ENCODE data around the gene PFDN2.
A peak's percentile ranks its signal among the peaks of the same experiment; 100 is the strongest.

The PFDN2 gene

DNA sequence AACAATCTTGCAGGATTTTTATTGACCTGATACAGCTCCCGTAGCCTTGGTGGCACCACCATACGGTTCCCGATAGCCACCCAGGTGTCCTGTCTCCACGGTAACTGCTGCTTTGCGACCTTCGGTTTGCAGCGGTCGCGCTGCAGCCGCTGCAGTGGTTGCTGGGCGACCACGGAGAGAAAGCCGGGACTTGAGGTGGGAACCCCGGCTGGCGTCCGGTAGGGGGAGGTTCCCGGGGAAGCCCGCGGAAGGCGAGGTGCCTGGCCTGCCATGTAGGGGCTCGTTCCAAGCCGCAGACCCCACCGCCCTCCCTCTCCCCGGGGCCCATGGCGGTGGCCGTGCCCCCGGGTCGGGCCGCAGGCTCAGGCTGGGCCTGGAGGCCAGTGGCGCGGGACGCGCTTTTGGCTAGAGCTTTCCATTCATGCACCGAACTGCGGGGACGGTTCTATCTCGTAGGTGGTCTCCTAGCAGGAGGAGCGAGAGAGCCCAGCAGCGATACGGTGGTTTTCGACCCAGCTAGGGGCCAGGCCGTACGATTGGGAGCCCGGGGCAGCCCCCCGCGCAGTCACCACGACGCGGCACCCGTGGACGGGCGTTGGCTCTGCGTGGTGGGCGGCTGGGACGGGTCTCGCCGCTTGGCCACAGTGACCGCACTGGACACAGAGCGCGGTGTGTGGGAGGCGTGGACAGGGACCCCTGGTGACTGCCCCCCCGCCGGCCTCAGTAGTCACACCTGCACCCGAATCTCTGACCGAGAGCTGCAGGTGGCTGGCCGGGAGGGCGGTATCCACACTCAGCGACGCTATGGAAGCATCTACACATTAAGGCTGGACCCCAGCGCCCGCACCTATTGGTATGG lies 19.4 kb downstream of the PFDN2 start, which contains the start of gene KLHDC9:
TSS of gene KLHDC9 (plus strand) at position 152 of the 859 bp plus-strand sequence. CDS start at position 327, 175 bp downstream.
- DNase-seq, result peak; percentile 75

DNA sequence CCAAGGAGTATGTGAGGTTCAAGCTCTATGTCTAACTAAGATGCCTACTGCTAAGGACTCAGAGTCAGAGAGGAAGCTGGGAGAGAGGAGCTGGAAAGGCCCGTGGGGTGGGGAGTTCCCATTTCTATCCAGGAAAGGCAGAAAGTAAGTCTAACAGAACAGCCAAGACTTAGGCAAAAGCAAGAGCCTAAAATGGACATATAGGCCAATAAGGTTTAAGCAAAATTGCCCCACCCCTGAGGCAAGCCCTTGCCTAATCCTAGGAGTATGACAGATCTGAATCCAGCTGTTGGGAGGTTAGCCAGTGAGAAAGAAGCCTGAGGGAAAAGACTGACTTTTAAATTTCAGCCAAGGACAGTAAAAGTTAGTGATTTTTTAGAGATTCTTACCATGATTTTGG lies 21.3 kb downstream of the PFDN2 start:
- DNase-seq, result no peak

DNA sequence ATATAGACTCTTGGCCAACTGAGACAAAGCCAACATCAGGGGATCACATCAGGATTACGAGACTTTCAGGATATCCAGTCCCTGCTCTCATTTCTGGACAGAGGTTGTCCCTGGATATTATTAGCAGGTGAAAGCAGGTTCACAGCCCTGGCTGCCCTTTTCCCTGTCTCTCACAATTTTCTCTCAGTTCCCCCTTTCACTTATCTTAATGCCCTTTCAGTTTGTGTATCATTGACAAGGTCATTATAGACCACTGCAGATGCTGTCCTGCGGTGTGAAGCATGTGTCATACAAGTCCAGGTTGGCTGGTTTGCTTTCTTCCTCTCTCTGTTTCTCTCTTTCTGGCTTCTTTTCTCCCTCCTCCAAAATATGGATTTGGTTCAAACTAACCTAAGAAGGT lies 21.8 kb downstream of the PFDN2 start:
- no peak for DNase-seq

DNA sequence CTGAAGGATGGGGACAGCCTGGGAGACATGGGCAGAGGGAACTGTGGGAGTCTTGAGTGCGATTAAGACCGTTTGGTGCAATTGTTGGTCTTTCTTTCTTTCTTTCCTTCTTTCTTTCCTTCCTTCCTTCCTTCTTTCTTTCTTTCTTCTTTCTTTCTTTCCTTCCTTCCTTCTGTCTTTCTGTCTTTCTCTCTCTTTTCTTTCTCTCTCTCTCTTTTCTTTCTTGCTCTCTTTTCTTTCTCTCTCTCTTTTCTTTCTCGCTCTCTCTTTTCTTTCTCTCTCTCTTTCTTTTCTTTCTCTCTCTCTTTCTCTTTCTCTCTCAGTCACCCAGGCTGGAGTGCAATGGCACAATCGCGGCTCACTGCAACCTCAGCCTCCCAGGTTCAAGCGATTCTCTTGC lies 22.6 kb downstream of the PFDN2 start:
- DNase-seq, result no peak

DNA sequence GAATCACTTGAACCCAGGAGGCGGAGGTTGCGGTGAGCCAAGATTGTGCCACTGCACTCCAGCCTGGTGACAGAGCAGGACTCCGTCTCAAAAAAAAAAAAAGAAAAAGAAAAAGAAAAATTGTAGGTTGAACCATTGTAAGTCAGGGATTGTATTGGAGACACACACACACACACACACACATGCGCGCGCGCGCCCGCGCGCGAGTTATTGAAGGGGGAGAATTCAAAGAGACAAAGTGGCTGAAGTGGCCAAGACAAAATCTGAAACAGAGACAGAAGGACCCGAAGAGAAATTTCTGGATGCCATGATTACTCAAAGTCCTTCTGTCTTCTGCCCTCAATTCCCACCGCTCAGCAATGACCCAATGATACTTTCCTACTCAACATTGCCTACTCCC lies 23.4 kb downstream of the PFDN2 start:
- no peak for DNase-seq

DNA sequence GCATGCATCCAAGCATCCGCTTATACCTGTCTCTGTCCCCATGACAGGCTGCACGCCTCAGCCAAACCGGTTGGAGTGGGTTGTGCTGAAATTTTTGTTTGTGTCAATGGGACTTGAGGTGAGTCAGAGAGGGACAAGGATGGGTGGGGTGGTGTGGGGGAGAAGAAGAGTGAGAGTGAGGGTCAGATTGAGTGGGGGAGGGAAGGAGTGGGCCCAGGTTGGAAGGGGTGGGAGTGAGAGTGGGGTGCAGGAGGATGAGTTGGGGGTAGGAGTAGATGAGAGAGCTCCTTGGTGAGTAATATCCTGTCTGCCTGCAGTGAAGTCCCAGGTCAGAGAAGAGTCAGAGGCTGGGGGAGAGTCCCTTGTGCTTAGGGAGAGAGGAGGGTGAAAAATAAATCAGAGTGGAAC lies 25.2 kb downstream of the PFDN2 start:
- DNase-seq, result no peak

DNA sequence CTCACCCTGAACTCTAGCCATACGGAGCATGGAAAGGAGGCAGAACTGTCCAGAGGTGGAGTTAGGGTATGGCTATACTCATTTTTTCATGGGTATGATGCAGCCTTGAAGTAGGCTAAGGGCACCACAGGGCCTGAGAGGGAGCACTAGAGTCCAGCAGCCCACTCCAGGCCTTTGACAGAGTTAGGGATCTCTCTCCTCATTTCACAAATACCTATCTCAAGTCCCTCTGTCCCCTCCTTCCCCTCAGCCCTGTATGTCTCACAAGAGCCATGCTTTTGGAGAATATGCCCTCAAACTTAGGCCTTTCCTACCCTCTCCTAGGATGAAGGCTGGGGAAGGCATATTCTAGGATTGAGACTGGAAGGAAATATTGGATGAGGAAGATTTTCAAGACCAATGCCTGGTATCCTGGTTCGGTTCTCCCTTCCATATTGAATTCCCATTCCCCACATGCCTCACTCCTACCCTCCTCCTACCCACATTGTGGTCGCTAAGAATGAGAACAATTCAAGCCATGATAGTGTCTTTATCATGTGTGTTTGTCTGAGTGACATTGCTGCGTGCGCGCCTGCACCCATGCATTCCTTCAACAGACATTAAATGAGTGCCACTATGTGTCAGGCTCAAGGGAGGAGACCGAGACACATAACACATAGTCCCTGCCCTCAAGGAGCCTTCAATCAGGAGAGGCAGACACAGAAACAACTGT lies 25.9 kb downstream of the PFDN2 start:
- no peak for DNase-seq

DNA sequence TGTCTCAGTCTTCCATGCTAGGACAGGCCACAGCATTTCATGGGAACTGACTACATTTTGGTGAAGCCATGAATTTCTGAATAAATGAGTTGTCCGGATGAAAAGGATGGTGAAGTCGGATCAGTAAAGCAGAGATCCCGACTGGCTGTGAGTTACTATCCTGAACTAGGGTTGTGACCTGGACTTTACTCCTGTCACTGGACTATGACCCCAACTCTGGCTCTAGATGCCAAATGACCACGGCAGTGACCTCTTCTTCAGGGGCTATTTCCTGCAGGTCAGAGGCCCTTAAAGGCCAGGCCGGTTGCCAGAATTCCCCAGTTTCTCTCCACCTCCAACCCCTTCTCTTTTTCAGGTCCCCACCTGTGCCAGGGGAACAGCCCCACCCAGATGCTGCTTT lies 26.7 kb downstream of the PFDN2 start:
- no peak for DNase-seq

DNA sequence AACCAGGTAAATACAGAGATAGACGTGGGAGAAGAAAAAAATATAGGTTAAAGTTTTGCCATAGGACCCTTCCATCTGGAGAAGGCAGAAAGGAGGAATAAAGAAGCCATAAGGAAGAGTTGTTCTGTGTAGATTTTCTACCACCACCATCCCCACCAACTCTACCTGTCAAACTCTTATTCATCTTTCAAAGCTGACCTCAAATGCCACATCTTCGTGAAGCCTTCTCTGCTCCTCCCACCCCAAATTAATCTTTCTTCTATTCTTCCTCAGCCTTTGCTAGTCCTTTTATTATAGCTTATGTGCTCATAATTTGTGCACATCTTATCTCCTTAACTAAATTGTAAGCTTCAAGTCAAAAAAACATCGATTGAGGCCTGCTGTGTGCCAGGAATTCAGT lies 27.2 kb downstream of the PFDN2 start:
- DNase-seq, result no peak

DNA sequence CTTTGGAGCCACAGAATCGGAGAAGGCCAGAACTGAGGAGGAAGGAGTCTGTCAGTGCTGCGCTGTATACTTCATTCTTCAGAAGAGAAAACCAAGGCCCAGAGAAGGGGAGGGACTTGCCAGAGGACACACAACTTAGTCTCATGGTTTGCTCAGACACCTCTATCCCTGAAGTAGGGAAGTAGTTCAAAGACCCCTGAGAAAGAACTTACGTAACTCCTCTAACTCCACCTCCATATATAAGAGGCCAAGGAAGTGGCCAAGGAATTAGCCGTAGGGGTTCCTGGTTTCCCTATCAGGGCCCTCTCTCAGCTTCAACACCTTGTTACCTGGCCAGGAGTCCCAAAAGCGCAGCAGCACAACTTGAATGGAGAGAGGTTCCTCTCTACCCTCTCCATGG lies 27.9 kb downstream of the PFDN2 start:
- DNase-seq, result no peak

DNA sequence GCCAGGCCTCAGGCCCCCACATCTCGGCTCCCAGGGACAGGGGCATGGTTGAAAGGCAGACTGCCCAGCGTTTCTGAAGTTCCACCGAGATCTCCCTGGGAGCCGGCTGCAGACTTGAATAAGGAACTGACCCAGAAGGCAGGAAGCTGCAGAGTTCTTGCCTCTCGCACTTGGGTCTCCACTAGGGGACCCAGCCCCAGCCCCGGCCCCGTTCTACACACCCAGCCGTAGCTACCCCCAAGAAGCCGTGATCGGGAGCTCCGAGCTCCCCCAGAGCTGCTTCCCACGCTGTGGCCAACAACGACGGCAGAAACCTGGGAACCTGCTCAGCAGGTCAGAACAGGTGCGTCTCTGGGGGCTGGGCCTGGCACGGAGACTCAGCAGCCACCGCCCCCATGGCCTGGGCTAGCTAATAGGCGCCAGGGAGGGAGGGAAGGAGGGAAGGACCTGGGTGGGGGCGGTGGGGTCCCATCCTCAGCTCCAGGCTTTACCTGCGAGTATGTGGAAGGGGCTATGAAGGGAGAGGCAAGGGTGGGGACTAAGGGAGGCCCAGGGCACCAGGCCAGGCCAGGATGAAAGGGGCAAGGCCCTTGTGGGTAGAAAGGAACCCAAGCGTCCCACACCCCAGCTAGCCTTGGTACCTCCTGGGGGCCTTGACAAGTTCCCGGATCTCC lies 28.4 kb downstream of the PFDN2 start, which contains the start of gene NECTIN4:
TSS of gene NECTIN4 (minus strand) at position 308 of the 674 bp plus-strand sequence. CDS start at position 46, 262 bp downstream.
- DNase-seq, result no peak

DNA sequence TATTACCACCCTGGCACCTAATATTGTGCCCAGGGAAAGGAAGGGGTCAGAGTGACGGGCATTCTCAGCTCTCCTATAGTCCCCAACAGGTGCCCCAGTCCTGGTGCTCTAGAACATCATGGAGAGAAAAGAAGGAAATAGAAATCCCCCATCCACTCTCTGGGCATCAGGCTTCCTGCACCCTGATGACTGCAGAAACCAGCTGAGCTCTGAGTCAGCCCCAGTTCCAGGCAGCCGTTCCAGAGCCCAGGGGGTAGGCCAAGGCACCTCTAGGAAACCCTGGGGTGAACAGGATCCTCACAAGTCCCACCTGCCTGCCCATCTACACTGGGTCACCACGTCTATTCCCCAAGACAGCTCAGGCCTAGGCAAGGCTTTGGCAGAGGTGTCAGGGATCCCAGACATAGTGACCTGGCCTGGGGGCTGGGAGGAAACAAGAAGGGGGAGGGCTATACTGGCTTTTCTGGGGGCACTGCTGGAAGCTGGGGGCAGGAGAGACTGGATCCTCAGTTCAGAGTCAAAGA lies 29.2 kb downstream of the PFDN2 start:
- no peak for DNase-seq

DNA sequence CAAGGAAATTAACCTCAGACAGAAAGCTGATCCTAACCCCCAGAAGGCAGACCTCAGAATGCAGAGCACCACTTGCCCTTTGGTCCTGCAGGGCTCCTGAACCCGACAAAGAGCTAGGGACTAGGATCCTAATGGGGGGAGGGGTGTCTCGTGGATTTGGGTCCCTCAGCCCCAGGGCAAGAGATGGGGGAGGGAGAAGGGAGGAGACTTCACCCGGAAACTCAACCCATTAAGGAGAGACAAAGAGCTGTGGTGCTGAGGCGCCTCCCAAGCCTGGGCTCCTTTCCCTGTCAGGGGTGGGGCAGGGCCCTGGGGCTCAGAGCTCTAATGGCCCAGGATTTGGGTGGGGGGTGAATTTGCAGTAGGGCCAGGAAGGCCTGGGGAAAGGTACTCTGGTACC lies 31.4 kb downstream of the PFDN2 start:
- no peak for DNase-seq

DNA sequence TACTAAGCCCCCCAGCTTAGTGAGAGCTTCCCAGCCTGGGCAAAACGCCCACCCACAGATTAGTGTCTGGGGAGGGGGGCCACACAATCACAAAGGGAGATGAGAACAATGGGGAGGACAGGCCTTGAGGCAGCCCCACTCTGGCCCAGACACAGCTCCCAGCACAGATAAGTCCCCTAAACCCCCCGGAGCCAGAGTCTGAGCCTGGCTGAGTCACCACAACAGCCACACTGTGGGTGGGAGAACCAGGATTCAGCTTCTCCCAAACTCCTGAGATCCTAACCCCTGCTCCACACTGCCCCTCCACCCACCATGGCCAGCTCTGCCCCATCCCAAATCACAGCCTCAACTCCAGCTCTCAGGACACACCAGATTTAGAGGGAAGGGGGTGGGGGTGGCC lies 32.7 kb downstream of the PFDN2 start:
- DNase-seq, result no peak

DNA sequence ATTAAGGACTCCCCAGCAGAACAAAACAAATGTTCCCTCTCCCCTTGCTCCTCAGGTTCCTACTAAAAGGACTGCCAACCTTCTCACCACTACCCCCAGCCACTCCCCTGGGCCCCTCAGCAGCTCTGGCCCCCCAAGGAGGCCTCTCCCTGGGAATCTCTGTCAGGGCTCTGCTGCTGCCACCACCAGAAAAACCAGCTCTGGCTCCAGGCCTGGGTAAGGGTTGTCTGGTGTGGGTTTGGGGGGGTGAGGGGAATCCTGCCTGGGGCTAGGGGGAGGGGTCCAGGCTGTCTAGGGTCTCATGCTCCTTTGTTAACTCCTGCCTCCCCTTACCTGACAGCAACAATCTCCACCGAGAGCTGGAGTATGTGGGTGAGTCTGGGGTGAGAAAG lies 33.2 kb downstream of the PFDN2 start:
- DNase-seq, result no peak

DNA sequence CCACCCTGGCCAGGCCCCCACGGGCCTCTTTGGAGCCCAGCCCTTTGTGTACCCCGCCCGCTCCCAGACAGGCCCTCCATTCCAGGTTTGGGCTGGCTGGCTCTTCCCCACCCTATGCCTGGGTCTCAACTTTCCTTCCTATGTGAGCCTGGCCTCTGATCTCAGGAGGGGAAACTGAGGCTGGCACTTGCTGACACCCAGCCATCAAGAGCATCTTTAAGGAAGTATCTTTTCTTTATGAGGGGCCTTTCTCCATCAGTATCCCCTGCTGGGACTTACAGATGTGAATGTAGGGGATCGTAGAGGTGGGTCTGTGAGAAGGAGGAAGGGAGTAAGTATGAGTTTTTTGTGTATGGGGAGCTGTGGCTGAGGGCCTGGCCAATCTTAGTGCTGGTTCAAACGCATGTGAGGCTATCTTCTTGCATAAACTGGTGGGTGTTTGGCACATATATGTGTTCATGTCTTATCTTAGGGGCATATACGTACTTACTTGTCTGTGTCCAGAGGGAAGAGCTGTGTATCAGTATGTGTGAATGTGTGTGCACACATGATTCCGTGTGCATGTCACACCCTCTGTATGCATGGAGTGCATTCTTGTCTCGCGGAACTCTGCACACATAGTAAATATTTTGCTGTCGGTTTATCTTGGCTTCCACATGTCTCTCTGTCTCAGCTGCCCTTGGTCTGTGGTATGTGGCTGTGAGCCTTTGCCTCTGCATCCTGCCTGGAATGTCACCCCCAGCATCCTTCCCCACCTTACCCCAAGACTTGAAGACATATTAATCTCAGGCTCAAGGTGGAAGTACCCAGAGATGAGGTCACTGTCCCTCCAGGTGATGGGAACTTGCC lies 33.9 kb downstream of the PFDN2 start:
- no peak for DNase-seq

DNA sequence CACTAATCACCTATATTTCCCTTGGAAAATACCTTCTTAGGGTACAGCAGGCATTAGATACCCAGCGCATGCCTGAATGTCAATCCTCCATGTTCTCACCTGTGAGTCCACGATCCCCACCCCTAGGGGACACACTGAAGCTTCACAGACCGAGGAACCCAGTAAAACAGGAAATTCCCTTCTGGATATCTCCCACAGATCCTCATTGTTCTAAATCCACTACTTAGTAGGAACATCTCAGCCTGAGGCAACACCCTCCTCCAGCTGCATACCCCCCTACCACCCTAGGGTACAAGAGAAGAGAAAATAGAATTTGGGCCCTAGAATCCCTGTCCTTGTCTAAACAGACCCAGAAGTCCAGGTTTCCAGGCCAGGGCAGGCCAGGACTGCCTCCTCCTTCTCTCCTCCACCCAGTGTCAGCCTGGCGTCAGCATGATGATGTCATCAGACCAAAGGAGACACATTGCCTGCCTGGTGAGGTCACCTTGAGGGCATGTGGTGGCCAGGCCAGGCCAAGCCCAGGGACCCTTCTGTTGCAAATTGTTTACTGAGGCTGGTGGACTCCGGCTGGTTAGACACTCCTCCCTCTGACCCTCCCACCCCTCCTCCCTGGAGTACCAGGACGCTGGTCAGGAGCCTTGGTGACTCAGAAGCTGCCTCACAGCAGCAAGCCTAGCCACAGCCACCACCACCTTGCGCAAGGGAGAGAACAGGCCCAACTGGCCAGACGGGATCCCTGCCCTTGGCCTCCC lies 34.7 kb downstream of the PFDN2 start:
- DNase-seq, result peak; percentile 81

DNA sequence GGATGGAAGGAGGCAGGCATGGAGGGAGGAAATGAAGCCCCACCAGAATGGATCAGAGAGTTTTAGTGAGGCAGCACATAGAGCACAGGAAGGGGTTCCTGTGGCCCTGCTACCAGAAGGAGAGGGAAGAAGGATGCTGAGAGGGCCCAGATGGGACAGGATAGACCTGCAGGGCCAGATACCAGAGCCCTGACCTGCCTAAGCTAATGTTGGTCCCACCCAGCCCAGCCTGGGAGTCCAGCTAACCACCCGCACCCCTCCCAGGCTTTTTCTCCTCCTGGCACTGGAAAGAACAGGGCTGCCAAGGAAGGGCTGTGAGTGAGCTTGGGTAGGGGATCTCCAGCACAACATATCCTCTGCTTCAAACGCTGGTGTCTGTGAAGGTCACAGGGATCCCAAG lies 35.4 kb downstream of the PFDN2 start:
- DNase-seq, result no peak

DNA sequence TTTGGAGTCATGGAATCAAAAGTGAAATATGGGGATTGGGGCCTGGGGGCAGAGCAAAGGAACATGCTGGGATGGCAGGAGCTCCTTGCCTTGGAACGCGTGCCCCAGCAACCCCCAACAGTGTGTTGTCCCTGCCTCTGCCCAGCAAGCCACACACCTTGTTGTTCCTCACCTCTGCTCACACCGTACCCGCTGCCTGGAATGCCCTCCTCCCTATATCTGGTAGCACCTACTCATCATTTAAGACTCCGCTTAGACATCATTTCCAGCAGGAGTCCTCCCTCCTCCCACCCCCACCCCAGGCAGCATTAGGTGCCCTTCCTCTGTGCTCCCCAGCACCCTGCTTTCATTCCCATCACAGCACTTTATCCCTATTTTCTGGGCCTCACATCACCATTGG lies 36.3 kb downstream of the PFDN2 start:
- DNase-seq, result no peak

DNA sequence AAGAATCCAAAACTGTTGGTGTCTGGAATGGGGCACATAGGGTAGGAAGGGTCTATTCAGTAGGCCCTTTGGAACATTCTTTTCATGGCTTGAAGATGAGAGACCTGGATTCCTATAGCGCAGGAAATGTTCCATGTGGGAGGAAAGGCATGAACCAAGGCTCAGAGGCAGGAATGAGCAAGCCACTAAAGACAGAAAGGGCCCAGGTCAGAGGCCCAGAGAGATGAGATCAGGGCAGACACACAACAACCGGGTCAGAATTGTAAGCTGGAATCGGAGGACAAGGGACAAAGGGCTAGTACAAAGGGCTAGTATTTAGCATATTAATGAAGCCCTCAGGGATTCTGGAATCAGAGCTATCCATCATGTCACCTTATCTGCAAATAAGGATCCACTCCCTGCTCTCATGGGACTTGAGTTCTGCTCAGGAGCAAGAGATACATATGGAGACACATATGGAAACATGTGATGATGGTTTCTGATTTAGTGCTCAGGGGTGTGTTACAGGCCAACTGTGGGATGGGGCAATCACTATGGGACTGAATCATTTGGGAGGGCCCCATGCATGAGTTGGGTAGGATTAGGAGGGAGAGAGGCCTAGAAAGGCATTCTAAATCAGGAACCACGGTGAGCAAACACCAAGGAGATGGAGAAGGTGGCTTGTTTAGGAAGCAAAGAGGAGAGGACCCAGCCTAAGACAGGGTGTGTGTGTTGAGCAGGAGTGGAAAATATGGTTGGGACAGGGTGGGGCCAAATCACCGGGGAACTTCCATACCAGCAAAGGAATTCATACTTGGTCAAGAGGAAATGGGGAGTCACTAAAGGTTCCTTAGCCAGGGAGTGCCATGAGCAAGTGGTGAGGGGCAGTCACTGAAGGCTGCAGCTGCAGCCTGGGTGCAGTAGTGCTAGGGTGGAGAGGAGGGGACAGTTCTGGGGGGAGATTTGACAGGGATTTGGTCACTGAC lies 37.1 kb downstream of the PFDN2 start:
- DNase-seq, result no peak
